SU-DHL-6 (cell line): Measurements from ENCODE around the gene ST3GAL4.

Experiments used
- H2AFZ ChIP-seq: fragments of 200-600 bp; sonication (generic); 2 replicates; pipeline ENCODE4 v1.6.1; 2014; ENCODE audit warnings: low read depth, mild to moderate bottlenecking, moderate library complexity, mixed read lengths, antibody characterized with exemption, low read length; ENCODE audit not compliant: severe bottlenecking
- H3F3A ChIP-seq: fragments of 200-600 bp; shearing (Covaris generic); 2 replicates; pipeline ENCODE4 v1.6.0; 2016; ENCODE audit warnings: antibody characterized with exemption, mild to moderate bottlenecking; ENCODE audit not compliant: insufficient read depth
- H3K27ac ChIP-seq: fragments of 200-600 bp; sonication (generic); 2 replicates; pipeline ENCODE4 v1.5.1; 2016; ENCODE audit warnings: low read depth, mild to moderate bottlenecking, low read length, moderate library complexity, mixed read lengths
- H3K27me3 ChIP-seq: fragments of 200-600 bp; sonication (generic), shearing (Covaris generic); 2 replicates; pipeline ENCODE4 v1.6.0; 2014; ENCODE audit warnings: mild to moderate bottlenecking, low read length
- H3K36me3 ChIP-seq: fragments of 200-600 bp; sonication (generic); 2 replicates; pipeline ENCODE4 v1.6.1; 2014; ENCODE audit warnings: mild to moderate bottlenecking, low read length, mixed read lengths
- H3K4me2 ChIP-seq: fragments of 300-600, 200-600 bp; shearing (Covaris generic), sonication (generic); 2 replicates; pipeline ENCODE4 v1.6.0; 2014; ENCODE audit warnings: low read length, low read depth, mild to moderate bottlenecking; ENCODE audit not compliant: poor library complexity, severe bottlenecking
- H3K4me3 ChIP-seq: fragments of 200-600 bp; sonication (generic); 2 replicates; pipeline ENCODE4 v1.5.1; 2014; ENCODE audit warnings: antibody characterized with exemption, low read length, mild to moderate bottlenecking, mixed read lengths; ENCODE audit not compliant: insufficient read depth, poor library complexity, severe bottlenecking
- H3K79me2 ChIP-seq: fragments of 200-600 bp; sonication (generic); 2 replicates; pipeline ENCODE4 v1.6.1; 2014; ENCODE audit warnings: mild to moderate bottlenecking, low read length, moderate library complexity; ENCODE audit not compliant: insufficient read depth
- H3K9ac ChIP-seq: fragments of 200-600 bp; sonication (generic); 2 replicates; pipeline ENCODE4 v1.7.0; 2014; ENCODE audit warnings: mild to moderate bottlenecking, low read length
- H3K9me2 ChIP-seq: fragments of 200-600 bp; sonication (generic); replicated peaks from 2 replicates; pipeline ENCODE4 v1.6.1; 2014; ENCODE audit warnings: low read length; ENCODE audit not compliant: insufficient read depth
- H3K9me3 ChIP-seq: fragments of 200-600 bp; sonication (generic); 2 replicates; pipeline ENCODE4 v1.6.1; 2014; ENCODE audit warnings: low read length, mixed read lengths; ENCODE audit not compliant: insufficient read depth
- H4K20me1 ChIP-seq: fragments of 200-600 bp; sonication (generic); 2 replicates; pipeline ENCODE4 v1.6.1; 2014; ENCODE audit warnings: low read depth, mild to moderate bottlenecking, antibody characterized with exemption, low read length, moderate library complexity, mixed read lengths
- CTCF ChIP-seq: fragments of 200-600 bp; sonication (generic); IDR thresholded peaks from one replicate; pipeline ENCODE4 v1.5.1; 2017; ENCODE audit warnings: antibody characterized with exemption, mild to moderate bottlenecking, low read length, moderate library complexity; ENCODE audit not compliant: insufficient read depth, poor library complexity, severe bottlenecking
- EZH2phosphoT487 ChIP-seq: fragments of 200-600 bp; sonication (generic), shearing (Covaris generic); conservative IDR thresholded peaks from 2 replicates; pipeline ENCODE4 v1.6.1; 2018; ENCODE audit warnings: mild to moderate bottlenecking, antibody characterized with exemption, low read length, moderate library complexity, mixed read lengths

The ST3GAL4 gene

GRCh38 chr11:126328001-126328390 is 27.5 kb upstream of the ST3GAL4 start:
- no peak overlapping the region for H3K27ac ChIP-seq
- no peaks in the 10 kb centered on the region for H3K79me2 ChIP-seq
- H3K9ac ChIP-seq: no peak overlapping the region
- H3K9me2 ChIP-seq: no peaks in the 10 kb centered on the region
- H3F3A ChIP-seq: no peaks in the 10 kb centered on the region
- H4K20me1 ChIP-seq: no peaks in the 10 kb centered on the region
- H3K27me3 ChIP-seq: no peaks in the 10 kb centered on the region
- H3K9me3 ChIP-seq: no peaks in the 10 kb centered on the region
- no peak overlapping the region for H3K4me2 ChIP-seq
- no peaks in the 10 kb centered on the region for H3K36me3 ChIP-seq
- no peak overlapping the region for H2AFZ ChIP-seq
- no peak overlapping the region for H3K4me3 ChIP-seq
- TF ChIP-seq EZH2phosphoT487: no peak
- no peak for TF ChIP-seq CTCF

GRCh38 chr11:126328444-126328843 is 27.0 kb upstream of the ST3GAL4 start:
- TF ChIP-seq EZH2phosphoT487 (no peak), CTCF (no peak)
- no peak overlapping the region for H3K4me3 ChIP-seq
- H3K79me2 ChIP-seq: no peaks in the 10 kb centered on the region
- no peak overlapping the region for H3K9ac ChIP-seq
- H3K27me3 ChIP-seq: no peaks in the 10 kb centered on the region
- H2AFZ ChIP-seq: no peak overlapping the region
- no peak overlapping the region for H3K27ac ChIP-seq
- H3K36me3 ChIP-seq: no peaks in the 10 kb centered on the region
- no peaks in the 10 kb centered on the region for H3K9me2 ChIP-seq
- H3F3A ChIP-seq: no peaks in the 10 kb centered on the region
- H3K4me2 ChIP-seq: no peak overlapping the region
- H3K9me3 ChIP-seq: no peaks in the 10 kb centered on the region
- H4K20me1 ChIP-seq: no peaks in the 10 kb centered on the region

- no peak for TF ChIP-seq CTCF
- TF ChIP-seq EZH2phosphoT487: no peak
- no peaks in the 10 kb centered on the region for H3F3A ChIP-seq
- no peak overlapping the region for H3K27ac ChIP-seq
- H3K27me3 ChIP-seq: no peaks in the 10 kb centered on the region
- no peak overlapping the region for H3K9ac ChIP-seq
- H3K4me3 ChIP-seq: no peak overlapping the region
- no peaks in the 10 kb centered on the region for H3K79me2 ChIP-seq
- H3K4me2 ChIP-seq: no peak overlapping the region
- no peak overlapping the region for H2AFZ ChIP-seq
- no peaks in the 10 kb centered on the region for H3K9me3 ChIP-seq
- no peaks in the 10 kb centered on the region for H4K20me1 ChIP-seq
- H3K36me3 ChIP-seq: no peaks in the 10 kb centered on the region
- H3K9me2 ChIP-seq: no peaks in the 10 kb centered on the region
These were observed 26.4 kb upstream of the ST3GAL4 start for GRCh38 chr11:126328938-126329643.
